Endometrium (tissue), 2 donors: ENCODE data around the gene TPP2.

Source experiments
- FAIRE-seq: peaks from 2 replicates; lab custom pipeline; 2012; peaks lifted over from hg19 to GRCh38; lab: Jason Lieb, UNC
- donor health status: control.
- donor health status: control.

The TPP2 gene

GRCh38 chr13:102694937-102695336 lies 98.2 kb downstream of the TPP2 start, which contains the start of gene METTL21C:
TSS of gene METTL21C (minus strand) at chr13:102695044. CDS start at chr13:102694498, 546 bp downstream.
- no peak for FAIRE-seq

GRCh38 chr13:102696465-102696864 lies 99.7 kb downstream of the TPP2 start:
- no peak for FAIRE-seq

DNA sequence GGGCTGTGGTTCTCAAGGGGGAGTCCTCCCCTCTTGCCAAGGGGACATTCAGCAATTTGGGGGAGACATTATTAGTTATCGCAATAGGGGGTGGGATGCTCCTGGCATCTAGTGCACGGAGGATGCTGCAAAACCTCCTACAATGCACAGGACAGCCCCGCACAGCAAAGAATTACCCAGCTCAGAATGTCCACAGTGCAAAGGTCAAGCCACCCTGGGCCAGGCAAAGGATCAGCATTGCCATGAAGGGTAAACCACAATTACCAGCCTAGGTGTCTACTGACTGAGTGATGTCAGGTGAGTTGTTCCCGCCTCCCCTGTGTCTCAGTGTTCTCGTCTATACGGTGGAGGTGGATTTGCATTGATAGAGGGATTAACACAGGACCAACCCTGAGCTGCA lies 100.5 kb downstream of the TPP2 start:
- FAIRE-seq = no peak

GRCh38 chr13:102697929-102698648 lies 101.3 kb downstream of the TPP2 start:
- no peak for FAIRE-seq

DNA sequence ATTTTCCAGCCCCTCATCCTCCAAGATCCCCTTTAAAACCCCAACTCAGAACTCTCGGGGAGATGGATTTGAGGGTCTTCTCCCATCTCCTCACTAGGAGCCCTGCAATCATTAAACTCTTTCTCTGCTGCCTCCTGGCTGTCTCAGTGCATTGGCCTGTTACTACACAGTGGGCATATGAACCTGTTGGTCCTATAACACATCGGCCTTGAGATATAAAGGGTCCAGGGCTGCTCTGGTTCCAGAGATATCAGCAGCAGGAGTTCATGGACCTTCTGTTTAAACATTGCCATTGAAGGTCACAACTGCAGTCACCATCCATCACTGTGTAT lies 101.8 kb downstream of the TPP2 start:
- FAIRE-seq = no peak

- no peak for FAIRE-seq
Measured at GRCh38 chr13:102699504-102699903, 102.7 kb downstream of the TPP2 start.

GRCh38 chr13:102700088-102701031 lies 103.6 kb downstream of the TPP2 start:
- peak; percentile 33 for FAIRE-seq

- FAIRE-seq = no peak
Measured at GRCh38 chr13:102701331-102701730, 104.5 kb downstream of the TPP2 start.

DNA sequence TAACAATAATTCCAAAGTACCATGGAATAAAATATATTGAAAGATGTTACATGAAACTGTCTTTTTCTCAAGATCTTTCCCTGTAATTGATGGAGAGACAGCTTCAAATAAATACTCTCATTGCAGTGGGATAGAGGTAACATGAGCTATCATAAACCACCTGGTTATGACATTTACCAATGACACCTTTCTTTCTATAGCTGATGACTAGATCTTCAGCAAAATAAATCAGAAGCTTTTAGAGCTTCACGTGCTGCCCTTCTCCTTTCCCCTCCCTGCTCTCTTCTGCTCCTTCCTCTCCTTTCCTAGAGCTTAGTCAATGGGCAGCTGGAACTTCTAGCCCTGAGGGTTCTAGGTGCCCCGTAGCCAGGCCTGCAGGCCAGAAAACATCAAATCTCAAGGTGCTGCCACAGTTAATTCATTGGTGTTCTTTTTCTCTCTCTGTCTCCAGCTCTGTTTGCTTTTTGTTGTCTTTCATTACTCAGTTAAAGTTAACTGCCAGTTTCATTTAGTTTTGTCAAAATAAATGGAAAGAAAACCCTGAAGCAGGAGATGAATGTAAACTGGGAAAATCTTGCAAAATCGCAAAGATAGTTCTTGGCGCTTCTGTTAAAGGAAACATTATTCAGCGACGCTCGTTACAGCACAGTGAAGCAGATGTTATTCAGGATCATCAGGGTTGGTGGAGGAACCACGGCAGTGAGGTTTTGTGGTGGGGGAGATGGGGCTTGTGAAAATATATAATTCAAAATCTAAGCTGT lies 106.4 kb downstream of the TPP2 start:
- no peak for FAIRE-seq

DNA sequence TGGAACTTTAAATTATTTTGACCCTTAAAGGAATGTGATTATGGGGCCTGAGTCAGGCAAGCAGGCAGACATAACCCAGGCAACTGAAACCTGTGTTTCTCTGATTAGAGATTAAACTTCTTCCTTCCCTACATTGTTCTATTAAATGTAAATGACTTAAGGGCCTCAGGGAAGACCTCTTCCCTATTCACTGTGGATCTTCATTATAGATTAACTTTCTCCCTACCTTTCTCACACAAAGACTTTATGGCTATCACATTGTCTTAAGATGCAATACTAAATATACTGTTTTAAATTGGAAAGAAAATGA lies 106.9 kb downstream of the TPP2 start:
- no peak for FAIRE-seq

GRCh38 chr13:102704238-102705058 lies 107.7 kb downstream of the TPP2 start:
- no peak for FAIRE-seq

DNA sequence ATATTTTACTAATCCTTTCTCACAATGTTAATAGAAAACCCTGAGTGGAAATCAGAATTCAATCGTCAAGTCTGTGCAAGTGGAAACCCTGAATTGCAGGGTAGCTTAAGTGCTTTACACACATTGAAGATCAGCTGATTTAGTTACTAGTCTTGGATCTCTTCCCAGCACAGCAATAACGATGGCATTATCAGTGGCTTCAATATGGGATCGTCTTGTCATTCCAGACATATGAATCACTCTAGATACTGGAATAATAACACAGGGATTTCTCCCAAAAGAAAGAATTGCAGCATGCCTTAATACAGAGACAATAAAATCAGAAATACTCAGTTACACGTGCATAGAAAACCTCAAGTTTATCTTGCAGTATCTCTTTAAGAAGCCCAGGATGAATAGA lies 110.7 kb downstream of the TPP2 start:
- no peak for FAIRE-seq

GRCh38 chr13:102708211-102708610 lies 111.4 kb downstream of the TPP2 start:
- FAIRE-seq = no peak

- FAIRE-seq = no peak
Measured at GRCh38 chr13:102708991-102709390, 112.2 kb downstream of the TPP2 start.

GRCh38 chr13:102709536-102709935 lies 112.8 kb downstream of the TPP2 start:
- no peak for FAIRE-seq

DNA sequence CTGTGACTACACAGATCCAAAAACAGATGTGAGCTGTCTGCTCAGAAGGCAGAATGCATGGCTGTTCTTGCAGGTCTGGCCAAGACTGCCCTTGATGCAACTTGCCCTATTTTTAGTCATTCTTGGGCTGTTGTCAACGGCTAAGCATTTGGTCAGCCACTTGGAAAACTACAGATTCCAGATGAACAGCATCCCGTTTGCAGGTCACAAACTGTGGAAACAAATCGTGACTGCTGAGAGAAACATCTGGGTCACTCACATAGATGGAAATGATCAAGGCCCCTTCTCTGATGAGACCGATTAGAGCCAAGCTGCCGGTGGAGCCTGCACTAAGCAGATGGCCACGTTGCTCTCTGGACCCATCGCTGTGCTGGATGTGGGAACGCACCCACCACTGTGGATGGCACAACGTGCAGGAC lies 113.5 kb downstream of the TPP2 start:
- FAIRE-seq = no peak

GRCh38 chr13:102715447-102715846 lies 118.7 kb downstream of the TPP2 start:
- FAIRE-seq = no peak

GRCh38 chr13:102718746-102719145 lies 122.0 kb downstream of the TPP2 start:
- no peak for FAIRE-seq

GRCh38 chr13:102721800-102722231 lies 125.0 kb downstream of the TPP2 start:
- no peak for FAIRE-seq

DNA sequence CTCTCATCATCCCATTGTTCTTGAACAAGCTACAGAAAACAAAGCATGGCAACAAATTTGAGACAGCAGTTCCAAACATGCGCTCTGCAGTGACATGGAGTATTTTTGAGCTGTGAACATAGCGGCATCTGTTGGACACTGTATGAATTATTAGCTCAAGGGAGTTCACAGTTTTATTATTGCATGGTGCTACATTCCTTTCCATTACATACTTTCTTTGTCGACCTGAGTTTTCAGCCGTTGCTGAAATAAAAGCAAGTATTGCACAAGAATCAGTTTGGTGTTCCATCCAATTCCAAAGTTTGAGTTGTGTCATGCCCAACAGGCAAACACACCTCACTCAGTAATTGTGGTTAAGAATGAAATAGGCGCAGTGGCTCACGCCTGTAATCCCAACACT lies 128.1 kb downstream of the TPP2 start:
- FAIRE-seq = no peak

DNA sequence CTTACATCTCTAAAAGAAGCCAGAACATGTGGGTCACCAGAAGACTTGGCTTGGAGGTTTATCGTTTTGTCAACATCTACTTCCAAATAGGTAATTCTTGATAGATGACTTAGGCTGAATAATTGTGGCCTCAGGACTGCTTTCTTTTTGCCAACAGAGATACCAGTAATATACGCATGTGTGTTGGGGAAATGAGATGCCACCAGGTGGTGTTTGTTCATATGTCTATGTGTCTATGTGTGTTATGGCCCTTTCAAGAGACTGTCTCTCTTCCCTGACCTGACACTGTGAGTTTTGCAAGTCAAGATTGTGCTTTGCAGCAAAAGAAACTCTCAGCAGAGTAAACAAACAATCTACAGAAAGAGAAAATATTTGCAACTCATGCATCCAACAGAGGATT lies 129.6 kb downstream of the TPP2 start:
- no peak for FAIRE-seq
